NCI-H1092 (cell line): ENCODE measurements around the gene NTRK1.

ENCODE experiments used
- DNase-seq: peaks from one replicate; lab custom pipeline; 2025; lab: John Stamatoyannopoulos, UW

NTRK1 gene

DNA sequence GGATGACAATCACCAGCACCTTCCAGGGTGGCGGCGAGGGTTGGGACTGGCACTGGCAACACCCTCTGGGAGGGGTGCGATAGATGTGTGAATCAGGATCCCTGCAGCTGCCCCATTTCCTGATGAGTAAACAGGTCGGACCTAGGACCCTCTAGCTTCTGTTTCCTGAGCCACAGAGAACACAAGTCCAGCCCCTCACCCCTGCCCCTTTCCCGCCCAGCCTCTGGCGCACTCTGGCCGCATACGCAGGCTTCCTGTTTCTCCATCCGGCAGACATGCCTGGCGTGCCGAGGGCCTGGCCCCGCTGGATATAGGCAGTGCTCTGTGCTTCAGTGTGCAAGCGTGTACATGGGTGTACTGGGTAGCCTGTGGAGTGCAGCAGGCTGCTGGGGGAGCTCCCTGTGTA lies 37.5 kb downstream of the NTRK1 start:
- no peak for DNase-seq

DNA sequence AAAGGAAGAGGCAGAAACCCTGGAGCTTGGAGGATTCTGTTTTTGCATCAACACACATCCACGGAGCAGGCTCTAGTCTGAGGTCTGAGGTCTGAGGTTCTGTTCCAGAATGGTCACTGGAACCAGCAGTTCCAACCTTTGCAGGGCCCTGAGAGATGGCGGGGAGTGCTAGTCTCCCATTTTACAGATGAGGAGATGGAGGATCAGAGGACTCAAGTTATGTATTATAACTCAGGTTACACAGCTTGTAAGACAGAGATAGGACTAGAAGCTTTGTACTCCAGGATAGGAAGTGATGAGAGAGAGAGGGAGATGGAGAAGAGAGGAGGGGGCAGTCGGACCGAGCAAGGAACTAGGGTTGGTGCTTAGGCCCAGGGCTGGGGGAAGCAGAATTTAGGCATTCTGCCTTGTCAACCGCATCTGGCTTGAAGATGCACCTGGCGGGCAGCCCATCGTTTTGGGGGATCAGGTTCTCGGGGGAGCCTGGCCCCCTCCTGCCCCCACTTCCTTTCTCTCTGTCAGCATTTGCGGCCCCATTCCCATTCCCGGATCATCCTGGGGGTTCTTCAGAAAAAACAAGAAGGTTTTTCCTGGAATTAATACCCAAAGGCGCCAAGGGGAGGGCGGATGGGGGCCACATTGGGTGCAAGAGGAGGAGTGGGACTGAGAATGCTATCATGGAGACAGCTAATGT lies 38.5 kb downstream of the NTRK1 start:
- no peak for DNase-seq

- no peak for DNase-seq
Observed at GRCh38 chr1:156899956-156900718, 39.5 kb downstream of the NTRK1 start.

GRCh38 chr1:156900896-156901589 lies 40.4 kb downstream of the NTRK1 start:
- no peak for DNase-seq

- DNase-seq: no peak
Observed at GRCh38 chr1:156901590-156901900, 40.9 kb downstream of the NTRK1 start.

GRCh38 chr1:156901966-156902915 lies 41.6 kb downstream of the NTRK1 start:
- no peak for DNase-seq

GRCh38 chr1:156903328-156904091 lies 42.8 kb downstream of the NTRK1 start:
- no peak for DNase-seq

DNA sequence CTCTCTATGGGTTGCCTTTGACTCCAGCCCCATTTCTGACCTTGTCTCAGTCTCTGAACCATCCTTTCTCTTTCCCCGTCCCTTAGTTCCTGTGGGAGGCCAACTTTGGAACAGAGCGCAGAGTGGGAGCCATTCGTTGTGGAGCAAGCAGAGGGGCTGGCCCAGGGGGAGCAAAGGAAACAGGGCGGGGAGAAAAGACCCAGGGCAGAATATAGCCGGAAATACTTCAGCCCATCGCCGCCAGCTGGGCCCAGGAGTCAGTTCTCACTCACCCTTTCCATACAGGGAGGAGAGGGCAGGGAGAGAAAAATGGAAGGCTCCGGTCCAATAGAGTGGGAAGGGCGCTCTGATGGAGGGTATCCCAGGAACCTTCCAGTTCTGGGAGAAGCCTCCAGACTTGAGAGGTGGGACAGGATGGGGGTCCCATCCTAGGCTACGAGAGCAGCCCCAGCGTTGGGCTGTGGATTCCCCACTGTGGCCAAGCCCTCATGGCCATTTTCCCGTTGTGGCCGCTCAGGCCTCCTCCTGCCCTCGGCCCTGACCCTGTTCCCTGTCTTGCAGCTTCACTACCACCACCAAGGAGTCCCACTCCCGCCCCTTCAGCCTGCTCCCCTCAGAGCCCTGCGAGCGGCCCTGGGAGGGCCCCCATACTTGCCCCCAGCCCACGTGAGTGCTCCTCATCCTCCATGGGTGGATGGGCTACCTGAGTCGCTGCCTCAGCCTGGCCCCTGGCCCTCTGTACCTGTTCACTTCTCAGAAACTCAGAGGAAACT lies 43.7 kb downstream of the NTRK1 start:
- no peak for DNase-seq

- DNase-seq: no peak
Observed at GRCh38 chr1:156905176-156905575, 44.5 kb downstream of the NTRK1 start.

GRCh38 chr1:156905651-156906050 lies 45.0 kb downstream of the NTRK1 start:
- no peak for DNase-seq

DNA sequence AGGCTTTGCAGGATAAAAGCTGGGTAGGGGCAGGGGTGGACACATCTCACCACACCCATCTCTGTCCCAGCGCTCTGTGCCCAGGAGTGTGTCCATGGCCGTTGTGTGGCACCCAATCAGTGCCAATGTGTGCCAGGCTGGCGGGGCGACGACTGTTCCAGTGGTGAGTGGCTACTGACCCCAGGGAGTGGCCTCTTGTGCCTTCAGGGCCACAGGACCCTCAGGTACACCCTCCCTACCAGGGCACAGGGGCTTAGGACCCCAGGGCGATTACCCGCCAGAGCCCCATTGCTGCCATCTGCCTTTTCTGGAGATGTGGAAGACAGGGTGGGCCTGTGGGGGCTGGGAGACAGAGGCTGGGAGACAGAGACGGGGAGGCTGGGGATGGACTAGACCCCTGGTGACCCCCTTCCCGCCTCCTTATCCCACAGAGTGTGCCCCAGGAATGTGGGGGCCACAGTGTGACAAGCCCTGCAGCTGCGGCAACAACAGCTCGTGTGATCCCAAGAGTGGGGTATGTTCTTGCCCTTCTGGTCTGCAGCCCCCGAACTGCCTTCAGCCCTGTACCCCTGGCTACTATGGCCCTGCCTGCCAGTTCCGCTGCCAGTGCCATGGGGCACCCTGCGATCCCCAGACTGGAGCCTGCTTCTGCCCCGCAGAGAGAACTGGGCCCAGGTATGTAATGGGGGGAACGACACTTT lies 45.7 kb downstream of the NTRK1 start:
- no peak for DNase-seq

DNA sequence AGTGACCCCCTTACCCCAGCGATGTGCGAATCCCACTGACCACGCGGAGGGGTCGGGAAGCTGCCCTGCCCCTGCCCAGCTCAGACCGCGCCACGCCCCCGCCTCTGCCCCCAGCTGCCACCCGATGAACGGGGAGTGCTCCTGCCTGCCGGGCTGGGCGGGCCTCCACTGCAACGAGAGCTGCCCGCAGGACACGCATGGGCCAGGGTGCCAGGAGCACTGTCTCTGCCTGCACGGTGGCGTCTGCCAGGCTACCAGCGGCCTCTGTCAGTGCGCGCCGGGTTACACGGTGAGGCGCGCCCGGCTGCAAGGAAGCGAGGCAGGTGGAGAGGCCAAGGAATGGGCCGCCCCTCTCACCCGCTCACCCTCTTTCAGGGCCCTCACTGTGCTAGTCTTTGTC lies 47.9 kb downstream of the NTRK1 start:
- no peak for DNase-seq

DNA sequence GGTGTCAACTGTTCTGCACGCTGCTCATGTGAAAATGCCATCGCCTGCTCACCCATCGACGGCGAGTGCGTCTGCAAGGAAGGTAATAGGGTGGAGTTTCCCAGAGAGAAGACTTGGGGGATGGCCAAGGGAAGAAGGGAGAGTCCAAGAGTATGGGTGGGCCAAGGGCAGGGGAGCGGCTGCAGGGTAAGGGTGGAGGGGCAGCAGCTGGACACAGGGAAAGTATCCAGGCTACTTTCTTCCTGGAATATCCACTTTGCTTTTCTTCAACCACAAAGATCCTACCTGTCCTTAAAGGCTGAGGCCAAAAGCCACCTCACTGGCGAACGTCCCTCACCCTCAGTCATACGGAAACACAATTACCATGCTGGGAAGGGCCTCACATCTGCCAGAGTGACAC lies 48.3 kb downstream of the NTRK1 start:
- no peak for DNase-seq

DNA sequence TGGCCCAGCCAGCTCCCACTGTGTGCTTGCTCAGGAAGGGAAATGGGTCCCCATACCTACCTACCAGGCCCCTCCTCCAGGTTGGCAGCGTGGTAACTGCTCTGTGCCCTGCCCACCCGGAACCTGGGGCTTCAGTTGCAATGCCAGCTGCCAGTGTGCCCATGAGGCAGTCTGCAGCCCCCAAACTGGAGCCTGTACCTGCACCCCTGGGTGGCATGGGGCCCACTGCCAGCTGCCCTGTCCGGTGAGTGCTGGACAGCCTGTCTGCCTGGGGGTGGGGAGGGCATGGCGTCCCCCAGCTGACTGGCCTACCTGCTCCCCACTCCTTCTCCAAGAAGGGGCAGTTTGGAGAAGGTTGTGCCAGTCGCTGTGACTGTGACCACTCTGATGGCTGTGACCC lies 49.0 kb downstream of the NTRK1 start:
- no peak for DNase-seq

- peak; percentile 9 for DNase-seq
Observed at GRCh38 chr1:156910309-156910782, 49.7 kb downstream of the NTRK1 start.

GRCh38 chr1:156911577-156912298 lies 51.1 kb downstream of the NTRK1 start:
- DNase-seq: no peak

DNA sequence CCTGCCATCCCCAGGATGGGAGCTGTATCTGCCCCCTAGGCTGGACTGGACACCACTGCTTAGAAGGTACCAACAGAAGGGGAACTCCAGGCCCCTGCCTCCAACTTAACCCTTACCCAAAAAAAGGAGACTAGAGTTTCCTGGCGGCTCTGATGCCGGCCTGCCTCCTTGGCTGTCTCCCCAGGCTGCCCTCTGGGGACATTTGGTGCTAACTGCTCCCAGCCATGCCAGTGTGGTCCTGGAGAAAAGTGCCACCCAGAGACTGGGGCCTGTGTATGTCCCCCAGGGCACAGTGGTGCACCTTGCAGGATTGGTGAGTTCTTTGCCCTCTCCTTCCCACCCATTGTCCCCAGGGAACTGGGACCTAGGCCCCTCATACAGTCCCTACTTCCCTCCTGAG lies 51.6 kb downstream of the NTRK1 start:
- no peak for DNase-seq

DNA sequence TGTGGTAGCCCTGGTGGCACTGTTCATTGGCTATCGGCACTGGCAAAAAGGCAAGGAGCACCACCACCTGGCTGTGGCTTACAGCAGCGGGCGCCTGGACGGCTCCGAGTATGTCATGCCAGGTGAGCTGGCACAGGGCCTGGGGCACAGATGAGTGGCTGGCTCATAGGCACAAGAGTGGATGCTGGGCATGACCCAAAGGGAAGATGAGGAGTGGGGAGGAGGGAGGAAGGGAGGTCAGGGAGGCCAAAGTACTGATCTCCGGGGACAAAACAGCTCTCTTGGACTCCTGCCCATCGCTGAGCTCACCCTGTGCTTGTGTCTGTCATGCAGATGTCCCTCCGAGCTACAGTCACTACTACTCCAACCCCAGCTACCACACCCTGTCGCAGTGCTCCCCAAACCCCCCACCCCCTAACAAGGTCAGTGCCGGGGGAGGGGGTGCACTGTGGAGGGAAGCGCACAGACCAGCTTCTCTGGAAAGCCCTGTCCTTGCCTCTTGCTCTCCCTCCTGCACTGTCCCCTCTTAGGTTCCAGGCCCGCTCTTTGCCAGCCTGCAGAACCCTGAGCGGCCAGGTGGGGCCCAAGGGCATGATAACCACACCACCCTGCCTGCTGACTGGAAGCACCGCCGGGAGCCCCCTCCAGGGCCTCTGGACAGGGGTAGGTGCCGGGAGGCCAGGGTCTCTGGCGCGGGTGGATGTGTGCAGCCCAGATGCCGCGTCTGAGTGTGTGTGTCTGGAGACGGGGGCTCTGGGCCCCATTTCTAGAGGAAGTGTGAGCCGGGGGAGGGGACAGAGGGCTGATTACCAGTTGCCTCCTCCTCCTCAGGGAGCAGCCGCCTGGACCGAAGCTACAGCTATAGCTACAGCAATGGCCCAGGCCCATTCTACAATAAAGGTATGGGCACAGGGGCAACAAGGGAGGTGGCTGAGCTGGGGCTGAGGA lies 52.5 kb downstream of the NTRK1 start:
- peak; percentile 69 for DNase-seq
